GM19438 (cell line): Measurements from ENCODE around the gene PPP6R1.
"Not testable (repeated sequence)": the region's sequence is repeated elsewhere in the genome, so short reads cannot be mapped to it uniquely, and the experiment has no call there.

Experiments
- ATAC-seq: cut with Tn5 transposase; IDR thresholded peaks from one replicate; pipeline ENCODE4 v1.9.1; 2021; ENCODE audit warnings: low read depth; ENCODE audit not compliant: unreplicated experiment

The PPP6R1 gene

DNA sequence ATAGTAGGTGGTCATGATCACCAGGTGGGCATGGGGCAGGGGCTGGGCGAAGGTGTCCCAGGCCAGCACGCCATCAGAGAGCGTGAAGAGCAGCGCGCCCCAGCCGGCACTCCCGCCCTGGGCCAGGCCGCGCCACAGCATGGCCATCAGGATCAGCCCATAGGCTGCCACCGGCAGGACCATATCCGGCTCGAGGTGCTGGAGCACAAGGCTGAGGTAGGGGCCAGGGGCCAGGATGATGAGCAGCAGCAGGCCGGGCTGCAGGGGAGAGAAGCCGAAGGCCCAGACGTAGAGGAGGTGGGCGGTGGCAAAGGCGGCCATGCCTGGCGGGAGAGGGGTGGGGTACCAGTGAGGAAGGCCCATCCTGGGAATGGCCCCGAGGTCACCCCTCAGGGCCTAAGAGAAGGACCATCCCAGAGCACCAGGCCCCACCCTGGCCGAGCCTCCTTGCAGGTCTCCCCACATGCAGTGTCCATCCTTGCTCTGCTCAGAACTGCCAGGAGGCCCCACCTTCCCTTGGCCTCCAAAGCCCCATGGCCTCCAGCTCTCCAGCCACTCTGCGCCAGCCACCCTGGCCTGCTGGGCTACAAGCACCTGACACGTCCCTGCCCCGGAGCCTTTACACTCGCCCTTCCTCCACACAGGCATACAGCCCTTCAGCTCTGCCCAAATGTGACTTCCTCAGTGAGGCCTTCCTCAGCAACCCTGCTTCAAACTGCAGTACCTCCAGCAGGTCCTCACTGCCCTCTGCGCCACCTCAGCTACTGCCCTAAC, 31.4 kb downstream of the PPP6R1 start:
- ATAC-seq = no peak

DNA sequence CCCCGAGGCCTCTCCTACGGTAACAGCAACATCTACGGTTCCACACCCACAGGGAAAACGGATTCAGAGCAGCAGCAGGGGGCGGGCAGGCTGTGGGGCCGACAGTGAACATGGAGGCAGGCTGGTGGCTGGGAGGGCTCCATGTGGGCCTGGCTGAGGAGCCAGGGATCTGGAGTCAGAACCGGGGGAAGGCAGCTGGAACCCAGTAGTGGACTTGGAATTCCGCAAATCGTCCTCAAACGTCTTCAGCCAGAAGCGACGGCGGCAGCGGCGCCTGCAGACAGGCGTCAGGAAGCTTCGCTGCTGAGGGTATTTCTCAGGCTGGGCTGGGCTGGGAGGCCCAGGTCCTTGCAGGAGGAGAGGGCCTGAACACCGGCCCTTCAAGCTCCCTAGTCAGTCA, 32.0 kb downstream of the PPP6R1 start:
- no peak for ATAC-seq

- no peak for ATAC-seq
Measured at GRCh38 chr19:55226273-55226672, 32.5 kb downstream of the PPP6R1 start.

- ATAC-seq = no peak
Measured at GRCh38 chr19:55225415-55225958, 33.3 kb downstream of the PPP6R1 start.

DNA sequence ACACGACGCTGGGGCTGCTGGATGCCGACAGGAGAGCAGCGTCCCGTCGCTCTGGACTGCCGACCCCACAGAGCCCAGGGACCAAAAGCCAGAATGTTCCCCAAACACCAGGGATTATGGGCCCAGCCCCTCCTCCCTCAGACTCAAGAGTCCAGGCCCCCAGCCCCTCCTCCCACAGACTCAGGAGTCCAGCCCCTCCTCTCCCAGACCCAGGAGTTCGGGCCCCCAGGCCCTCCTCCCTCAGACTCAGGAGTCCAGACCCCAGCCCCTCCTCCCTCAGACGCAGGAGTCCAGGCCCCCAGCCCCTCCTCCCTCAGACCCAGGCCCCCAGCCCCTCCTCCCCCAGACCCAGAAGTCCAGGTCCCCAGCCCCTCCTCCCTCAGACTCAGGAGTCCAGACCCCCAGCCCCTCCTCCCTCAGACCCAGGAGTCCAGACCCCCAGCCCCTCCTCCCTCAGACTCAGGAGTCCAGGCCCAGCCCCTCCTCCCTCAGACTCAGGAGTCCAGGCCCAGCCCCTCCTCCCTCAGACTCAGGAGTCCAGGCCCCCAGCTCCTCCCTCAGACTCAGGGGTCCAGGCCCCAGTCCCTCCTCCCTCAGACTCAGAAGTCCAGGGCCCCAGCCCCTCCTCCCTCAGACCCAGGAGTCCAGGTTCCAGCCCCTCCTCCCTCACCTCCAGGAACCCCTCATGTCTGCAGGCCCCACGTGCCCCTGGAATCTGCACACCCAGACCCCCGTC, 34.0 kb downstream of the PPP6R1 start:
- ATAC-seq = not testable (repeated sequence)

GRCh38 chr19:55224038-55224665, 34.7 kb downstream of the PPP6R1 start:
- ATAC-seq = no peak

- no peak for ATAC-seq
Measured at GRCh38 chr19:55223291-55224037, 35.4 kb downstream of the PPP6R1 start.

GRCh38 chr19:55220525-55220924, 38.3 kb downstream of the PPP6R1 start:
- ATAC-seq = no peak

DNA sequence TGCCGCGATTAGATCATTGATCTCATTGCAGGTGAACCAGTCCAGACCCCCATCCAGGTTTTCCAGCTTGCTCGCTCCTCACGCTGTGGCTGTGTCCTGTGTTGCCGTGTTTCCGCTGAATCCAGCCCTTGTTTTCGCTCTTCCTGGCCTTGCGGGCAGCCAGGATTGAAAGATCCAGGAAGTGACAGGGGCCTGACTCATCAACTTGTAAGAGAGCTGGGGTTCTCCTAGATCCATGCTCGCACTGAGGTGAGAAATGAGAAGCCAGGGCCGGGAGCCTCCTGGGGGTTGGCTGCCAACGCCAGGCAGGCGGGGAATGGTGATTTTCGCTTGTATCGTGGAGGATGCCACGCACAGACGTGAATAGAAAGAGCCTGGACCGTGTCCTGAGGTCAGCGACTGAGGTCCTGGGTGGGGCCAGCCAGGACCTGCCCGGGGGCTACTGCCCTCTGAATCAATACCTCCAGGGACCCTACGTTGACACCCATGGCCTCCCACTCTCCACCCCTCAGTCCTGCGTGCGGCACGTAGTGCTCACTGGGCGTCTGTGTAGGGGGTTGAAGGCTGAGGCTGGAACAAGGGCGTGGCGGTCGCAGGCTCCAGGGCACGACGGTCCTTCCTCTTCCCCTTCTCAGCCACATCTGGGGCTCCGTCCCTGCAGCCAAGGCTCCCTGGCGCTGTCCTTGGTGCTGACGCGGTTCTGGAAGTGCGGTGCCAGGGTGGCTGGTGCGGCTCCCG, 42.2 kb downstream of the PPP6R1 start:
- no peak for ATAC-seq

- ATAC-seq = no peak
Measured at GRCh38 chr19:55213547-55213946, 45.3 kb downstream of the PPP6R1 start.

DNA sequence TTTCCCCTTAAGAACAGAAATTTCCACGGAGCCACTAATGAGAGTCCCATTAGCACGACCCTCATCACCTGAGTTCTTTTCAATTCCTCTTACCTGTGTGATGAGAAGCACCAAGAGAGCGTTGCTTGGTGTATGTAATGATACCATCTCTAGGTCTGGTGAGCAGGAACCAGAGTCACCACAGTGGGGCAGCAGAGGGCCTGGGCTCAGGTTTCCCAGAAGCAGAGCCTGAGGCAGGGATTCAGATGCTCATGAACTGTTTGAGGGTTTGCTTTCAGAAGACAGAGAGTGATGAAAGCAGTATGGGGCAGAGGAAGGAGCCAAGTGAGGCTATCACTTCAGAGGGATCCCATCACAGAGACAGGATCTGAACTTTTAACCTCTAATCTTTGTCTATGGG, 46.4 kb downstream of the PPP6R1 start:
- ATAC-seq = no peak

GRCh38 chr19:55209693-55210472, 48.9 kb downstream of the PPP6R1 start:
- no peak for ATAC-seq

DNA sequence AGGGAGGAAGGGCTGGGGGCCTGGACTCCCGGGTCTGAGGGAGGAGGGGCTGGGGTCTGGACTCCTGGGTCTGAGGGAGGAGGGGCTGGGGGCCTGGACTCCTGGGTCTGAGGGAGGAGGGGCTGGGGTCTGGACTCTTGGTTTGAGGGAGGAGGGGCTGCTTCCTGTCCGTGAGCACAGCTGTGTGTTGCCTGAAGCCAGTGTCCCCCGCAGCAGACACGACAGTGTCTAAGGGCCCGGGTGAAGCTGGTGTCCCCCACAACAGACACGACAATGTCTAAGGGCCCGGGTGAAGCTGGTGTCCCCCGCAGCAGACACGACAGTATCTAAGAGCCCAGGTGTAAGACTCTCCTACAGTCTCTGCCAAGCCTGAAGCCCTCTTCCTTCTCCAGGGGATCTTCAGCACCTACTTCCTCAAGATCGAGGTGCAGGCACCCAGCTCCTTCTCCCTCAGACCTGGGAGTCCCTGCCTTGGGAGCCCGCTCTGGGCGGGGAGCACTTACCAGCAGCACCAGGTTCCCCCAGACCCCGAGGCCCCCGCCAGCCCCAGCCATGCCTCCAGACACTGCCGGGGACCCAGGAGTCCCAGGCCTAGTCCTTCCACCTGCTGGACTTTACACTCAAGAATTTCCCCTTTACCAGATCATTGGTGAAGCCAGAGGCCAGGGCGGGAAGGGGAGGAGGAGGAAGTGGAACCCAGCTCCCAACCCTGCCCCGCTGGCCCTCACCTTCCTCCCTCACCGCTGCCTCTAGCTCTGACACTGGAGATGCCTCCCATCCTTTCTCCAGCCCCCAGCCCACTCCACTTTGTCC, 49.7 kb downstream of the PPP6R1 start, which contains the start of gene PTPRH:
Gene PTPRH (minus strand): TSS at position 622 of the 813 bp plus-strand sequence. CDS start 68 bp downstream, at position 554.
- no peak for ATAC-seq

- no peak for ATAC-seq
Measured at GRCh38 chr19:55206664-55207500, 51.9 kb downstream of the PPP6R1 start.

DNA sequence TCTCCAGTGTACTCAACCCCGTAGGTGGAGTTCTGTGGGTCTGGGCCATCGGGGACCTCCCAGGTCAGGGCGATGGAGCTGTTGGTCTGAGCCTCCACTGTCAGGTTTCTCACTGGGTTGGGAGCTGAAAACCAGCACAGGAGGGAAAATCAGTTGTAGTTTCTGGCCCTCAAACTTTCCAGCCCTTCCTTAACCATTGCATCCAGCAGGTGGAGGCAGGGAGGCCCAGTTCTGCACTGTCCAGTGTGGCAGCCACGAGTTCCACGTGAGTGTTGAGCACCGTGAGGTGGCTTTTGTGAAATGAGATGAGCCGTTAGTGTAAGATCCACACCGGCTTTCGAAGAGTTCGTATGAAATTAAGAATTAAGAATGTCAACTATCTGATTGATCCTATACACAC, 56.6 kb downstream of the PPP6R1 start:
- not testable (repeated sequence) for ATAC-seq

DNA sequence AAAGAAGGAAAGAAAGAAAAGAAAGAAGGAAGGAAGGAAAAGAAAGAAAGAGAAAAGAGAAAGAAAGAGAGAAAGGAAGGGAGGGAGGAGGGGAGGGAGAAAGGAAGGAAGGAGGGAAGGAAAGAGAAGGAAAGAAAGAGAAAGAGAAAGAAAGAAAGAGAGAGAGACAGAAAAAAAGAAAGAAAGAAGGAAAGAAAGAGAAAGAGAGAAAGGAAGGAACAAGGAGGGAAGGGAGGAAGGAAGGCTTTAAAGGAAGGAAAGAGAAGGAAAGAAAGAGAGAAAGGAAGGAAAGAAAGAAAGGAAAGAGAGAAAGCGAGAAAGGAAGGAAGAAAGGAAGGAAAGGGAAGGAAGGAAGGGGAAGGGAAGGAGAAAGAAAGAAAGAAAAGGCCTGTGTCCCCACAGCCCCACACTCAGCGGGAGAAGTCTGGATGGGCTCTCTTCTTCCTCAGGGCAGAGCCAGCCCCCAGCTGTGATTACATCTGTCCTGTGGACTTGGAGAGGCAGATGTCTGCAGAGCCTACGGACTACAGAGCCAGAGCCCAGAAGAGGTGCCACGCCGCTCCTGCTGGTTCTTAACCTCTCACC, 59.1 kb downstream of the PPP6R1 start:
- no peak for ATAC-seq

DNA sequence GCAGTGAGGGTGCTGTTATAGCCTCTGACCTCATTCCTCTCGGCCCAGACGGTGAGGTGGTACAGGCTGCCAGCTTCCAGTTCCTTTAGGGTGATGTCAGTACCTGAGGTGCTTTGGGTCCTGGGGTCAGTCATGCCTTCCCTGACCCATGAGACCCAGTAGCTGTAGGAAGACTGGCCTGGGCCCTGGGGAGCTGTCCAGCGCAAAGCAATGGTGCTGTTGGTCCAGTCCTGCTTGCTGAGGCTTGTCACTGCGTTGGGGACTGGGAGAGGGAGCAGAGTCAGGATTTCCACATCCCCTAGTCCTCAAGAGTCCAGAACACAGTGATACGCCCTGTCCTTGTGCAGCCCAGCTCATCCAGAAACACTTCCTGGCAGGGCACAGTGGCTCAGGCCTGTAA, 60.2 kb downstream of the PPP6R1 start:
- no peak for ATAC-seq
